Thyroid gland (tissue), 4 donors: ENCODE results near the gene ZRANB3. TPM values are rescaled to one million over a fixed set of nuclear protein-coding genes. Genes with fewer than 3 reads are reported as not detected.

Experiments
- DNase-seq, 2 donors: peaks; one replicate each; pipeline ENCODE4 v3.0.0-alpha.2; 2019
- H3K27ac ChIP-seq, 3 donors: fragments of 200-600 bp; sonication (generic); 1 replicate in 2 of 3; 2 replicates in 1 of 3; pipeline ENCODE4 v1.5.1; 2016 to 2019; ENCODE audit warnings: mild to moderate bottlenecking in 1 of 3, moderate library complexity in 1 of 3
- H3K27me3 ChIP-seq: fragments of 200-600 bp; sonication (generic); one replicate; pipeline ENCODE4 v1.5.1; 2019
- H3K36me3 ChIP-seq, 2 donors: fragments of 200-600 bp; sonication (generic); one replicate each; pipeline ENCODE4 v1.5.1; 2016 to 2019
- H3K4me1 ChIP-seq, 2 donors: fragments of 200-600 bp; sonication (generic); one replicate each; pipeline ENCODE4 v1.5.1; 2017 to 2019
- H3K4me3 ChIP-seq, 3 donors: fragments of 200-600 bp; sonication (generic); replicated peaks in 1 of 3; 1 replicate in 2 of 3; 2 replicates in 1 of 3; pipeline ENCODE4 v1.5.1; 2016; ENCODE audit warnings: mild to moderate bottlenecking in 1 of 3
- H3K9me3 ChIP-seq: fragments of 200-600 bp; sonication (generic); one replicate; pipeline ENCODE4 v1.5.1; 2017
- CTCF ChIP-seq, 6 experiments: fragments of 200-600 bp in 3 of 6; fragments of 450-650 bp in 3 of 6; sonication (generic) in 3 of 6; IDR thresholded peaks; one replicate each; pipeline ENCODE4 v1.5.1; 2016 to 2019; ENCODE audit warnings: antibody characterized with exemption in 6 of 6, mild to moderate bottlenecking in 2 of 6, inconsistent platforms in 1 of 6, moderate library complexity in 1 of 6
- POLR2A ChIP-seq, 2 donors: fragments of 450-650 bp; IDR thresholded peaks; one replicate each; pipeline ENCODE4 v1.6.1; 2017; ENCODE audit warnings: antibody characterized with exemption in 2 of 2, mild to moderate bottlenecking in 2 of 2, moderate library complexity in 1 of 2
- WGBS, 2 donors: methylation state at CpG; one replicate each; pipeline ENCODE4 v1.1.5; 2017; 5-methylcytosine and 5-hydroxymethylcytosine counted together
- intact Hi-C: fragments of 100-400 bp; cut with DNase I; formaldehyde crosslinking; loops from one replicate; pipeline ENCODE4 v1.15.1; 2023
- total RNA-seq, 4 donors: library from RNA; depleted of rRNA; stranded (reverse); fragments of >200 nt; gene quantifications; one replicate each; pipeline ENCODE4 v1.2.3, GENCODE V29; 2016

ZRANB3 gene
- total RNA-seq, 4 donors from 2014 or later, result 3.1 to 12.2 (median 9.3) TPM

GRCh38 chr2:135186054-135186453 is 345.0 kb downstream of the ZRANB3 start:
- TF ChIP-seq CTCF (IDR thresholded peaks at IDR 0.05), result no peak
- TF ChIP-seq POLR2A (IDR thresholded peaks at IDR 0.05), result no peak
- no peaks in the 10 kb centered on the region for H3K27me3 ChIP-seq

GRCh38 chr2:135183822-135184221 is 347.2 kb downstream of the ZRANB3 start:
- H3K27me3 ChIP-seq, result no peaks in the 10 kb centered on the region
- H3K4me1 ChIP-seq, result no peaks in the 10 kb centered on the region
- H3K9me3 ChIP-seq, result no peaks in the 10 kb centered on the region
- H3K27ac ChIP-seq, result no peak overlapping the region
- intact Hi-C loops, result no loop called here
- 76 to 88% methylated on average over 1 of the region's 1 CpG for WGBS, 2 donors
- DNase-seq, result no peak
- no peak overlapping the region for H3K4me3 ChIP-seq
- no peak for TF ChIP-seq CTCF (IDR thresholded peaks at IDR 0.05)
- TF ChIP-seq POLR2A (IDR thresholded peaks at IDR 0.05), result no peak
- H3K36me3 ChIP-seq, result no peaks in the 10 kb centered on the region

More at GRCh38 chr2:135186054-135186453, 345.0 kb downstream of the ZRANB3 start:
- Histone ChIP-seq H3K36me3 (no peaks in the 10 kb centered on the region), H3K27ac (no peak overlapping the region), H3K9me3 (no peaks in the 10 kb centered on the region), H3K4me1 (no peaks in the 10 kb centered on the region), H3K4me3 (no peak overlapping the region)
- DNase-seq, result no peak
- intact Hi-C loops, result no loop called here
- WGBS, 2 donors, result 85 to 98% methylated on average over 5 of the region's 5 CpGs

GRCh38 chr2:135182601-135183000 is 348.4 kb downstream of the ZRANB3 start:
- WGBS, 2 donors, result 84 to 86% methylated on average over 3 of the region's 3 CpGs
- intact Hi-C loops, result no loop called here
- no peak overlapping the region for H3K4me3 ChIP-seq
- DNase-seq, result no peak
- no peaks in the 10 kb centered on the region for H3K4me1 ChIP-seq
- TF ChIP-seq CTCF (IDR thresholded peaks at IDR 0.05), result no peak
- no peak for TF ChIP-seq POLR2A (IDR thresholded peaks at IDR 0.05)
- no peak overlapping the region for H3K27ac ChIP-seq
- no peaks in the 10 kb centered on the region for H3K27me3 ChIP-seq
- no peaks in the 10 kb centered on the region for H3K36me3 ChIP-seq
- no peaks in the 10 kb centered on the region for H3K9me3 ChIP-seq

- no peaks in the 10 kb centered on the region for H3K36me3 ChIP-seq
- TF ChIP-seq POLR2A (IDR thresholded peaks at IDR 0.05), result no peak
- no peak for TF ChIP-seq CTCF (IDR thresholded peaks at IDR 0.05)
- no peaks in the 10 kb centered on the region for H3K27me3 ChIP-seq
- intact Hi-C loops, result no loop called here
- no peaks in the 10 kb centered on the region for H3K9me3 ChIP-seq
- 77 to 80% methylated on average over 8 of the region's 8 CpGs for WGBS, 2 donors
- H3K4me3 ChIP-seq, result no peak overlapping the region
- H3K4me1 ChIP-seq, result no peaks in the 10 kb centered on the region
- DNase-seq, result no peak
- no peak overlapping the region for H3K27ac ChIP-seq
Observed at GRCh38 chr2:135182190-135182589, 348.8 kb downstream of the ZRANB3 start.

- H3K4me1 ChIP-seq, result no peaks in the 10 kb centered on the region
- intact Hi-C loops, result no loop called here
- 90 to 94% methylated on average over 1 of the region's 1 CpG for WGBS, 2 donors
Observed at GRCh38 chr2:135179689-135180088, 351.3 kb downstream of the ZRANB3 start.

More at GRCh38 chr2:135179689-135180088, 351.3 kb downstream of the ZRANB3 start:
- no peak overlapping the region for H3K4me3 ChIP-seq
- H3K9me3 ChIP-seq, result no peaks in the 10 kb centered on the region
- no peak for DNase-seq
- H3K36me3 ChIP-seq, result no peaks in the 10 kb centered on the region
- TF ChIP-seq POLR2A (IDR thresholded peaks at IDR 0.05) (no peak), CTCF (IDR thresholded peaks at IDR 0.05) (no peak)
- H3K27ac ChIP-seq, result no peak overlapping the region
- no peaks in the 10 kb centered on the region for H3K27me3 ChIP-seq
